ENCODE measurements around the gene CBFA2T3. TPM values are rescaled to one million over a fixed set of nuclear protein-coding genes. Genes with fewer than 3 reads are reported as not detected.

Gene CBFA2T3
- total and polyA plus RNA-seq, 2 donors (not counting 1 experiment from before 2014, with no cell fraction given), result 40.8 to 58.3 TPM

DNA sequence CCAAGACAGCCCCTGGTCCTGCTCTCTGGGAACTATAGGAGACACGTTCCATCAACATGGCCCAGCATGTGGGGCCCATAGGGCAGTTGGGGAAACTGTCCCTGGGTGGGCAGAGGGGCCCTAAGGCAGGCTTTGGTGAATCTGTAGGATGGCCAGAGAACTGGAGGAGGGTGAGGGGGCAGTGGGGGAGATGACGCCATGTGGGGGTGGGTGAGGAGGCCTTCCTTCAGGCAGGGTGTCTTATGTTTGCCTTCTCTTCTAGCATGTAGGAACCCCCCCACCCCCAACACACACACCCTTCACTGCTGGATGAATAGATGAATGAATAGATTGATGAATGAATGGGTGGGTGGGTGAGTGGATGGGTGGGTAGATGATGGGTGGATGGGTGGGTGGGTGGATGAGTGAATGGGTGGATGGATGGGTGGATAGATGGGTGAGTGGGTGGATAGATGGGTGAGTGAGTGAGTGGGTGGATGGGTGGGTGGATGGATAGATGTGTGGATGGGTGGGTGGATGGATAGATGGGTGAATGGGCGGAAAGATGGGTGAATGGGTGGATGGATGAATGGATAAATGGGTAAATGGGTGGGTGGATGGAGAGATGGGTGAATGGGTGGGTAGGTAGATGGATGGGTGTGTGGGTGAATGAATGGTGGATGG, 2.5 kb upstream of the CBFA2T3 start:
- no peak for ATAC-seq (ENCODE audit: low read depth)
- Histone ChIP-seq H4K20me1 (ENCODE audit: control insufficient read depth, insufficient read depth, low read length, poor library complexity, severe bottlenecking) (no peaks in the 10 kb centered on the region), H3K9me3 (ENCODE audit: control extremely low read depth in 1 of 3, control insufficient read depth in 2 of 3, insufficient read depth in 1 of 3, low read length in 2 of 3) (peaks cover 0 to 11% (median 0%) of the 10 kb centered on the region in 3 donors), H3K4me1 (ENCODE audit: control insufficient read depth in 2 of 2, insufficient read depth in 2 of 2, low read length in 2 of 2) (peaks cover 80 to 93% of the 10 kb centered on the region in 2 donors), H3K9ac (ENCODE audit: low read length) (peak overlapping the region; percentile 81), H3K27me3 (replicated peaks in 1 of 4; ENCODE audit: control extremely low read depth in 1 of 4, control insufficient read depth in 3 of 4, insufficient read depth in 4 of 4, low read length in 3 of 4) (no peaks in the 10 kb centered on the region), H3K4me3 (ENCODE audit: control extremely low read depth in 1 of 5, extremely low read depth in 1 of 5, insufficient read depth in 1 of 5, low read depth in 2 of 5, low read length in 4 of 5) (peak overlapping the region in 1 of 5 experiments; percentile 76), H3K27ac (ENCODE audit: low read length in 2 of 2) (peak overlapping the region; percentile 84 to 85), H3K36me3 (replicated peaks in 1 of 2; ENCODE audit: control extremely low read depth in 1 of 2, control insufficient read depth in 1 of 2, extremely low read depth in 1 of 2, insufficient read depth in 2 of 2, low read length in 1 of 2) (no peaks in the 10 kb centered on the region), H2AFZ (ENCODE audit: insufficient read depth, low read depth, low read length, poor library complexity, severe bottlenecking) (no peak overlapping the region), H3K4me2 (replicated peaks; ENCODE audit: low read depth, low read length, poor library complexity, severe bottlenecking) (peak overlapping the region; percentile 99), H3K79me2 (ENCODE audit: control insufficient read depth, insufficient read depth, low read length) (peaks cover 51% of the 10 kb centered on the region)
- peak overlapping the region; percentile 94 for H3K27ac Mint-ChIP-seq
- POLR2A ChIA-PET, result interaction anchor here (0.8 to 4.0 kb wide), 3 partner anchors 12 to 136 kb away, joined by 3 to 53 read pairs (median 4); no protein-coding TSS in a partner anchor
- WGBS (ENCODE audit: insufficient coverage), result 56% methylated on average over 2 of the region's 3 CpGs
- H3K4me3 Mint-ChIP-seq, result peak overlapping the region; percentile 83
- intact Hi-C loops (cut with micrococcal nuclease), result loop anchor here (2.0 kb wide), 1 partner anchor 43 kb away; no protein-coding TSS in a partner anchor
- no peaks in the 10 kb centered on the region for H3K27me3 Mint-ChIP-seq
- no peaks in the 10 kb centered on the region for H3K9me3 Mint-ChIP-seq (ENCODE audit: insufficient read depth)
- no peak for DNase-seq
- TF ChIP-seq EZH2 (IDR thresholded peaks at IDR 0.05; ENCODE audit: borderline replicate concordance, insufficient read depth, low read depth, low read length, poor library complexity, severe bottlenecking), result no peak
- TF ChIP-seq, protein P1, sequence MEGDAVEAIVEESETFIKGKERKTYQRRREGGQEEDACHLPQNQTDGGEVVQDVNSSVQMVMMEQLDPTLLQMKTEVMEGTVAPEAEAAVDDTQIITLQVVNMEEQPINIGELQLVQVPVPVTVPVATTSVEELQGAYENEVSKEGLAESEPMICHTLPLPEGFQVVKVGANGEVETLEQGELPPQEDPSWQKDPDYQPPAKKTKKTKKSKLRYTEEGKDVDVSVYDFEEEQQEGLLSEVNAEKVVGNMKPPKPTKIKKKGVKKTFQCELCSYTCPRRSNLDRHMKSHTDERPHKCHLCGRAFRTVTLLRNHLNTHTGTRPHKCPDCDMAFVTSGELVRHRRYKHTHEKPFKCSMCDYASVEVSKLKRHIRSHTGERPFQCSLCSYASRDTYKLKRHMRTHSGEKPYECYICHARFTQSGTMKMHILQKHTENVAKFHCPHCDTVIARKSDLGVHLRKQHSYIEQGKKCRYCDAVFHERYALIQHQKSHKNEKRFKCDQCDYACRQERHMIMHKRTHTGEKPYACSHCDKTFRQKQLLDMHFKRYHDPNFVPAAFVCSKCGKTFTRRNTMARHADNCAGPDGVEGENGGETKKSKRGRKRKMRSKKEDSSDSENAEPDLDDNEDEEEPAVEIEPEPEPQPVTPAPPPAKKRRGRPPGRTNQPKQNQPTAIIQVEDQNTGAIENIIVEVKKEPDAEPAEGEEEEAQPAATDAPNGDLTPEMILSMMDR (IDR thresholded peaks at IDR 0.05), result no peak
- CTCF ChIA-PET, result interaction anchor here (0.8 to 1.9 kb wide), 3 partner anchors 11 to 39 kb away, joined by 3 to 10 read pairs (median 4); no protein-coding TSS in a partner anchor
- H3K4me1 Mint-ChIP-seq, result peaks cover 87% of the 10 kb centered on the region

Data from B cell (primary cell).